T1000 (cell line): Measurements from ENCODE around the gene GPRIN2.
"Not testable (repeated sequence)": the region's sequence is repeated elsewhere in the genome, so short reads cannot be mapped to it uniquely, and the experiment has no call there.

Source experiments
- DNase-seq: peaks from one replicate; lab custom pipeline; 2025; ENCODE audit warnings: mixed read lengths; lab: John Stamatoyannopoulos, UW

Gene GPRIN2

GRCh38 chr10:46520941-46521340 is 35.5 kb downstream of the GPRIN2 start:
- DNase-seq: peak; percentile 51

DNA sequence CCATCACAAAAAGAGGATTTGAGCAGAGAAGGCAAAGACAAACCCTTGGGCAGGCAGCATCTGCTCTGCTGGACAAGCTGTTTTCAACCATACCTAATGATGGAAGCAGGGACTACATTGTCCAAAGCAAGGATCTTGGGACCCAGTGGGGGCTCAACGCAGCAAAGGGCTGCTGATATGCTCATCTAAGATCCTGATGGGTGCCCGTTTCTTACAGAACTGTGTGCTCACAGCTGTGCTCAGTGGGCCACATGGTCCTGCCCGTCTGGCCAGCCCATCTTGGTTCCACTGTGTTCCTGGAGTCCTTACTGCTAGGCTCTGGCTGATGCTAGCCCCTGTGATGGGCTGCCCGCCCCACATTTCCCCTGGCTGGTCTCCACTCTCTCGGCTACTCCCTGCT is 36.1 kb downstream of the GPRIN2 start:
- DNase-seq: no peak

DNA sequence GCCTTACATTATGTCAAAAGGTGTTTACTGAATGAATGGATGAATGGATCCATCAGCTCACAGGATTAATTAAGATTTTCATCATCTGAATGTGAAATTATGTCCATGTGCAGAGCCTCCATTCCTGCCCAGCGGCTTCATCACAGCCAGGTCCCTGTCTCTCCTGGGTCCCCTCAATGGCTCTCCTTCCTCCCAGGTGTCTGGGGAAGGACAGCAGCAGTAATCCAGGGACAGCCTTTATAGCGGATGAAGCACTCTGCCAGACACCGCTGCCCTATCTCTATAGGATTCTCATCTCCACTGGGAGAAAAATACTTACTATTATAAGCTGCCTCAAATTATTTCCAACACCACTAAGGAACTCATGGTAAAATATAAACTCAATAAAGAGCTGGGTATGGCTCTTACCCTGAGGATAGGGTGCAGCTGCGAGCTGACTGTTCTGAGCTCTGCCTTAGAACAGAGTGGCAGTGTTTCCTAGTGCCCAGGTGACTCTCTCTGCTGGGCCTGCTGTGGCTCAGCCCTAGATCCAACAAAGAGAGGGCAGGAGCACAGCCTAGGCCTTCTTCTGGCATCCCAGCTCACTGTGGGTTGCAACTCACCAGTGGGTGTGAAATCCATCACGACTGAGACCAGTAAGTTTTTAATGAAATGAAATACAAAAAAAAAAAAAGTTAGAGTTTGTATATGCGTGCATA is 38.3 kb downstream of the GPRIN2 start:
- DNase-seq: no peak

DNA sequence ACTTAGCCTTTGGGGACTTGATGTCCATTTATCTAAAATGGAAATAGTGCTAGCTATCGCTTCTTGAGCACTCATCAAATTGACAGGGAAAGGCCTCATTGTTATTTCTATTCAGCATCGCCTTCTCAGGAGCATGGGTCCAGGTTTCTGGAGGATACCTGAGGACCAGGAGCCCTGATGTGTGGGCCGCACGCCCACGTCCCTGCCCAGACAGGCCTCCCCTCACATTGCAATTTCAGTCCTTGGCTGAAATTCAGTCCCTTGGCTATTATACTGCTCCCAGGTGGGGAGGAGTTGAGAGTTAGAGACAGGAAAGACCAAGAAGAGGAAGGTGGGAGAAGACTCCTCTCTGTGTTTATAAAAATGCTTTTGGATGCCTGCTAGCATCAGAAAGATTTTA is 38.9 kb downstream of the GPRIN2 start:
- DNase-seq: no peak

- peak; percentile 47 for DNase-seq
Observed at GRCh38 chr10:46516660-46517416, 39.6 kb downstream of the GPRIN2 start.

DNA sequence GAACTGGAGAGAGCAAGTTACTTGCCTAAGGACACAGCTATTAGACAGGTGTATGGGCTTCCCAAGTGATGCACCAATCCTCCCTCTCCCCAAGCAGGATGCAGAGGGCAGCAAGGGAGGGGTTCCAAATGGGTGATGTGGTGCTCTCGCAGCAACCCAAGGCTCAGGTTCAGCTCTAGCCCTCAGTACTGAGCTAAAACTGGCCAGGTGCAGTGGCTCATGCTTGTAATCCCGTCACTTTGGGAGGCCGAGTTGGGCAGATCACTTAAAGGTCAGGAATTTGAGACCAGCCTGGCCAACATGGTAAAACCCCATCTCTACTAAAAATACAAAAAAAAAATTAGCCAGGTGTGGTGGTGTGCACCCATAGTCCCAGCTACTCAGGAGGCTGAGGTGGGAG is 40.7 kb downstream of the GPRIN2 start:
- no peak for DNase-seq

DNA sequence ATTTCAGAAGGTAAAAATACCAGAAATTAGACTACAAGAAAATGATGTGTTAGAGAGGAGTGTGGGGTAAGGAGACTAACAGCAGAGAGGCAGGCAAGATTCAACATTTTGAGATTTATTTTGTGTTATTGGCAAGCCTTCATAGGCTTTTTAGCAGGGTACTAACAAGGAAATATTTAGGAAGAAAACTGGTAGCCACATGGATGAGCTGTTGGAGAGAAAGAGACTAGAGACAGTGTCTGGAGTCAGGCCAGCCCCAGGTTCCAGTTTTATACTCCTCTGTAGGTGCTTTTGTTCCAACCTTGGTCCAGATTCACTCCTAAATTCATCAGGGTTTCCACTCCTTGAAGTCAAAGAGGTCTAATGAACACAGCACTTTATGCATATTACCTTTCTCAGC is 41.1 kb downstream of the GPRIN2 start:
- no peak for DNase-seq

DNA sequence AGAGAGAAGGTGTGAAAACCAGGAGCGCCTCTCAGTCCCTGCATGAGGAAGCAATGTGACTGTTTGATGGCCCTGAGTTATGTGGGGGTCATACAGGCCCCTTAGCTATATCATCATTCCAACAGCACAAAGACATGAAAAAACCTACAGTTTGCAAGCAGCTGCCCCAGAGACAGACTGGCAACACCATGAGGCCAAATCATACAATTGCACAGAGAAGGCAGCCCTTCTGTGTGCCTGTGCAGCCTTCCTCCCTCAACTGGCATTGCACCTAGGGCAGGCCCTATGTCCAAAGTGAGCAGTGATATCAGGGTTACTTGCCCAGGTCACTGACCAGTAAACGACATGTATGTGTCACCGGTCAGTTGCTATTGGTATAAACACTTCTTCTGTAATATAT is 41.6 kb downstream of the GPRIN2 start:
- DNase-seq: no peak

DNA sequence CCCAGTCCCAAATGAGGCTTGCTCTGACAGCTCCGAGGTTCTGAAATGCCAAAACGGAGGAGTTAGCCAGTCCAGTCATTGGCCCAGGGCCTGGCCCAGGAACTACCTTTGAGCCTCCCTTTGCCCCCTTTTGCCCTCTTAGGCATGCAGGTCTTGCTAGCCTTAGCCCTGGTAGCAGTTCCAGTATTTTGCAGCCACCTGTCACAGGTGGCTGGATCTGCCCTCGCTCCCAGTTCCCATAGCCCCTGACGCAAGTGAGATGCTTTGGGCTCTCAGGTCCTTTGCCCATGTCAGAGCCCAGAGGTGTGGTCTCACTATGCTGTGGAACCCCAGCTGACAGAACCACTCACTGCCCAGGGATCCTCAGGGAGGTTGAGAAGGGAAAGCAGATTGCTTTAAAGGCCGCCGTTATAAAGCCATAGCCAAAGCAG is 42.0 kb downstream of the GPRIN2 start:
- DNase-seq: no peak

- DNase-seq: not testable (repeated sequence)
Observed at GRCh38 chr10:46513333-46513732, 43.1 kb downstream of the GPRIN2 start.

- DNase-seq: not testable (repeated sequence)
Observed at GRCh38 chr10:46512725-46513124, 43.7 kb downstream of the GPRIN2 start.

GRCh38 chr10:46512002-46512401 is 44.5 kb downstream of the GPRIN2 start:
- DNase-seq: not testable (repeated sequence)
